Gastrocnemius medialis (tissue), 4 donors: Measurements from ENCODE around the gene PHB1.

ENCODE experiments used
- CTCF ChIP-seq, 5 experiments: fragments of 450-650 bp in 3 of 5; fragments of 200-600 bp in 2 of 5; sonication (generic) in 2 of 5; IDR thresholded peaks in 4 of 5; conservative IDR thresholded peaks in 1 of 5; 1 replicate in 4 of 5; 2 replicates in 1 of 5; pipeline ENCODE4 v1.5.1; 2016 to 2019; ENCODE audit warnings: antibody characterized with exemption in 5 of 5, mild to moderate bottlenecking in 3 of 5, moderate library complexity in 3 of 5
- POLR2A ChIP-seq, 2 donors: fragments of 450-650 bp; IDR thresholded peaks; one replicate each; pipeline ENCODE4 v1.6.1; 2017; ENCODE audit warnings: antibody characterized with exemption in 2 of 2, mild to moderate bottlenecking in 2 of 2, moderate library complexity in 2 of 2

GRCh38 chr17:49399995-49400394 lies 14.7 kb downstream of the PHB1 start:
- no peak for TF ChIP-seq POLR2A (IDR thresholded peaks at IDR 0.05)
- no peak for TF ChIP-seq CTCF (IDR thresholded peaks at IDR 0.05 in 4 of 5, conservative IDR thresholded peaks at IDR 0.05 in 1 of 5)
